COLO668 (cell line): ENCODE measurements around the gene SNX20.

Experiments
- DNase-seq: peaks from one replicate; lab custom pipeline; 2025; ENCODE audit not compliant: unreplicated experiment; lab: John Stamatoyannopoulos, UW

Gene SNX20

DNA sequence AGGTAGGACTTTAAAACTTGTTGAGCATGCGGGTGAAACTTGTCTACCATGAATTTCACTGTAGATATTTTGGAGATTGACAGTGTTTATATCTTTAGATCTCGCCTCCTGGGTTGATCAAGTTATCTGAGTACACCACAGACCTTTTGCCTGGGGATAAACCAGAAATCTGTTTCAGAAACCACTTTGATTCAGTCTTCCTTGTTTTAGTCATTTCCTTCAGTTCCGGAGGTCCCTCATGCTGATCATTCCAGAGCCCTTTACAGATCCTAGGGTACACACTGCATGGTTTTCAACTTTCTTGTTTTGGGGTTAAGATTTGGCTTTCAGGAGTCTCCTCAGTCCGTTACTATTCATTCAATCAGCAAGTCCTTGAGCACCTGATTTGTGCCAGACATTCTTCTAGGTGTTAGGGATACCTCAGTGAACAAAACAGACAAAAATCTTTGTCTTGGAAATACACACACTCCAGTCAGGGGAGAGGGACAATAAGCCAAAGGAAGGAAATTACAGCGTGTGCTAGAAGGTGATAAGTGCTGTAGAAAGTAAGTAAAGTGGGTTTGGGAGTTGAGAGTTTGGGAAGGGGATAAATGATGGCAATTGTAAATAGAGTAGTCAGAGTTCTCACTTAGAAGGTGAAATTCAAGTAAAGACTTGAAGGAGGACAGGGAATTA lies 24.5 kb upstream of the SNX20 start:
- DNase-seq: no peak

DNA sequence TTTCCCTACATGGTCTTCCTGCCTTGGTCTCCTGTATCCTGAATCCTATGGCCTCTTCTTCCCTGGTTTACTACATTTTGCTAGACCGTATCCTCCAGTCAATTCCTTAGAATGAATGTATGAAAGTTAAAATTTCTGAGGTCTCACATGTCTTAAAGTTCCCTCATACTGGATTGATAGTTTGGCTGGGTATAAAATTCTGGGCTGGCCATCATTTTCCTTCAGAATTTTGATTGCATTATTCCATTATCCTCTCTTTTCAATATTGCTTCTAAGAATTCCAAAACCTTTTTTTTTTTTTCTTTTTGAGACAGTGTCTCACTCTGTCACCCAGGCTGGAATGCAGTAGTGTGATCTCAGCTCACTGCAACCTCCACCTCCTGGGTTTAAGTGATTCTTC lies 23.1 kb upstream of the SNX20 start:
- DNase-seq: no peak

DNA sequence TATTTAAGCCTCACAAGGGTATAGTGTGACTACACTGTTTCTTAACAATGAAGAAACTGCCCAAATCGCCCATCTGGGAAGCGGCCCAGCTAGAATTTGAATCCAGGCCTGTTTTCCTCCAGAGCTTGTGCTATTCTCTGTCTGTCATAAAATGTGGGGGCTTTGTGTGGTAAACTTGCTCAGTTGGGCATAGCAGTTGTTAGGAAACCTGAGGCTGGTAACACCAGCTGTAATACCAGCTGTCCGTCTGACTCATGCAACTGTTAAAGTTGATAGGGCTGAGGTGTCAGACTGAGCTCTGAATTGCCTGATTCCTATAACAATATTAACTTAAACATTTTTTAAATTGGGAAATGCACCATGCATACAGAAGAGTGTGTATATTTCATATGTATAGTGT lies 21.6 kb upstream of the SNX20 start:
- no peak for DNase-seq

DNA sequence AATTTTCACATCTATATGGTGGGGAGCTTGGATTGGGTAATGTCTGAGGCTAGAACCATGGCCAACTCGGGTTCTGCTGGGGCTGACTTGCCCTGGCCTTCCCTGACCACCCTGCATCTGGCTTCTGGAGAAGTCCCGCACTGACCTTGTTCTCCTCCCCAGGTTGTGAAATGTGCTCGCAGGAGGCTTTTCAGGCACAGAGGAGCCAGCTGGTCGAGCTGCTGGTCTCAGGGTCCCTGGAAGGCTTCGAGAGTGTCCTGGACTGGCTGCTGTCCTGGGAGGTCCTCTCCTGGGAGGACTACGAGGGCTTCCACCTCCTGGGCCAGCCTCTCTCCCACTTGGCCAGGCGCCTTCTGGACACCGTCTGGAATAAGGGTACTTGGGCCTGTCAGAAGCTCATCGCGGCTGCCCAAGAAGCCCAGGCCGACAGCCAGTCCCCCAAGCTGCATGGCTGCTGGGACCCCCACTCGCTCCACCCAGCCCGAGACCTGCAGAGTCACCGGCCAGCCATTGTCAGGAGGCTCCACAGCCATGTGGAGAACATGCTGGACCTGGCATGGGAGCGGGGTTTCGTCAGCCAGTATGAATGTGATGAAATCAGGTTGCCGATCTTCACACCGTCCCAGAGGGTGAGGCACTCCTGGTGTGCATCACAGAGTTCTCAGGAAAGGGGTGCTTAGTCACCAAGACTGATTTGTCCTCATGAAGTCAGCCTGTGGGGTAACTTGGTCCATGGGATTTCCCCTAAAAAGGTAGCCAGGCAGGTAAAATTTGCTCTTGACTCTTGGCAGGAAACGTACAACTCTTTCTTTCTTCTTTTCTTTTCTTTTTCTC lies 18.4 kb upstream of the SNX20 start:
- DNase-seq: no peak

DNA sequence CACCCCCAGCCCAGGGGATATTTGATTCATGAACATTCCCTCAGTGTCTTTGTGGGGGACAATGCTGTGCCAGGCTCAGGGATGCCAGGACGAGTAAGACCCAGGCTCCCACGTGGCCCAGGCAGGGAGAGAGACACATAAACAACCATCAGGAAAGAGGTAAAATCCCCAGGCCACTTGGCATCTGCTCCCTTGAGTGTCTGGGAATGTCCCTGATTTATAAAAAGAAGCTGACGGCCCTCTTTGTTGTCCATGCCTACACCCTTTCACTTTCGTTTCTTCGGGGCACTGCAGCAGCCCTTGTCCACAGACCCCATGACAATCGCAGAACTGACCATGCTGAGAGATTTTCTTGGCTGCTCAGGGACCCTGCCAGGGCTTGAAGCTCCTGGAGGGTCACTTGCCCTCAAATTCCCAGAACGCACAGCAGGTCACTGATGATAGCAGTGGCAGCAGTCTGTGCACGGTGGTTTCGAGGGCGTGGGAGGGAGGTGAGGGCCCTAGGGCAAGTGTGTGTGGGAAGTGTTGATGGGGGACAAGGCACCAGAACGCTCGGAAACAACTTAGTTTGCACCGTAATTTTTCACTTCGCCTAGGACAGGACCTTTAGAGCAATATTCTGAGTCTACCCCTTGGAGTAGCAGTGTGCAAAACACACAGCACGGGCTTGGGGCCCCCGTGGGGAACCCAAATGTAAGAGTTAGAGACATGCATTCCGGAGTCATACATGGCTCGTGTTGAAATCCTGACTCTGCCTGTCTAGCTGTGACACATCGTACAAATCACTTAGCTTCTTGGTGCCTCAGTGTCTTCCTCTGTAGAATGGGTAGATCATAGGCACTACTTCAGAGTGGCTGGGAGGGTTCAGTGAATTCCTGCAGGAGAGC lies 17.0 kb upstream of the SNX20 start:
- no peak for DNase-seq

DNA sequence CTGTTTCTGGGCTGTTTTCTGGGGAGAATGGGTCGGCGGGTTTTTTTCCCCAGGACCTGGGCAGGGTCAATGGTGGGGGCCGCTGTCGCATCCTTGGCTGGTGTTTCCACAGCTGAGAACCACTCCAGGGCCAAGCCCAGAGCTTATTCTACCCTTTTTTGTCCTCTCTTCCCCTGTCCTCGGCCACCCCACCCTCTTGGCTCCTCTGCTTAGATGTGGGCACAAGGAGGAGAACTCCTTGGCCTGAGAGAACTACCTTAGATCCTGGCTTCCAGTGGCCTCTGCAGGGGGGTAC lies 16.3 kb upstream of the SNX20 start:
- no peak for DNase-seq

DNA sequence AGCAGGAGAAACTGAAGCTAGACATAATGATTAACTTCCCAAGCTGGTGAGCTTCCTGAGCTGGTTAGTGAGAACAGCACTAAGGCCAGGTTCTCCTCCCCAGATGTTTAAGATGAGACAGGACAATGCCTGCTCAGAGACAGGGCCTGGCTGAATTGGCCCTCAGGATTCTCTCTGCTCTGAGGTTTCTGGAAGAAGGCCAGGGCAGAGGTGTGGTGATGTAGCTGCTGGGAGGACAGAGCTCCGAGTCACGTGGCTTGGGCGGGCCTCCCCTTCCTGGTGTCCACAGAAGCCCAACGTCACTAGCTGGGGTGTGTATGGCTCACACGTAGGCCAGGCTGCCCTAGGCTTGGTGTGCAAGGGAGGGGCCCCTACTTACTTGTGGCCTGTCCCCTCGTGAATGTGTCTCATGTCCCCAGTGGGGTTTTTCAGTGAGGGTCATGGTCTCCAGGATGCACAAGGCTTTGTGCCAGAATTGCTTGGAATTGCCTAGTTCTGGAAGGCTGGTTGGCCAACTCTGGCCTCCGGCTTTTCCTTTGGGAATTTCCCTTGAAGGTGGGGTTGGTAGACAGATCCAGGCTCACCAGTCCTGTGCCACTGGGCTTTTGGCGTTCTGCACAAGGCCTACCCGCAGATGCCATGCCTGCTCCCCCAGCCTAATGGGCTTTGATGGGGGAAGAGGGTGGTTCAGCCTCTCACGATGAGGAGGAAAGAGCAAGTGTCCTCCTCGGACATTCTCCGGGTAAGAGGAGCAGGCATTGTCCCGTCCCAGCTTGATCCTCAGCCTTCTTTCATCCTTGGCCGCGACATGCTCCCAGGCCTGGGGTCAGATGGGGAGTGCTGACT lies 15.7 kb upstream of the SNX20 start:
- DNase-seq: peak; percentile 9

DNA sequence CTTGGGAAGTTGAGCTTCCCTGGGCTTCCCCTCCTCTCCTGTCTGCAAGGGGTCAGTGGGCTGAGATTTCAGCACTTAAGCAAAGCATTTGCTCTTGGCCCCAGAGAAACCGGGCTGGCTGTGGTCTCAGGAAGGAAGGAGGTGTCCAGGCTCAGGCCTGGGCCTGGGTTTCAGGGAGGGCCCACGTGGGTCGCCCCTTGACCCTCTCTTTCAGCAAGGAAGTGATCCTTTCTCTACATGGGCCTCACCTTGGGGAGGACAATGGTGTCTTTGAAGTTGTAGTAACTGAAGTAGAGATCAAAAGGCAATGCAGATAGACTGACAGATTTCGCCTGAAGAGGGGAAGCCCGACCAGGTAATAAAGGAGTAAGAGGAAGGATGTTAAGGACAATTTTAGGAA lies 15.0 kb upstream of the SNX20 start:
- DNase-seq: no peak

DNA sequence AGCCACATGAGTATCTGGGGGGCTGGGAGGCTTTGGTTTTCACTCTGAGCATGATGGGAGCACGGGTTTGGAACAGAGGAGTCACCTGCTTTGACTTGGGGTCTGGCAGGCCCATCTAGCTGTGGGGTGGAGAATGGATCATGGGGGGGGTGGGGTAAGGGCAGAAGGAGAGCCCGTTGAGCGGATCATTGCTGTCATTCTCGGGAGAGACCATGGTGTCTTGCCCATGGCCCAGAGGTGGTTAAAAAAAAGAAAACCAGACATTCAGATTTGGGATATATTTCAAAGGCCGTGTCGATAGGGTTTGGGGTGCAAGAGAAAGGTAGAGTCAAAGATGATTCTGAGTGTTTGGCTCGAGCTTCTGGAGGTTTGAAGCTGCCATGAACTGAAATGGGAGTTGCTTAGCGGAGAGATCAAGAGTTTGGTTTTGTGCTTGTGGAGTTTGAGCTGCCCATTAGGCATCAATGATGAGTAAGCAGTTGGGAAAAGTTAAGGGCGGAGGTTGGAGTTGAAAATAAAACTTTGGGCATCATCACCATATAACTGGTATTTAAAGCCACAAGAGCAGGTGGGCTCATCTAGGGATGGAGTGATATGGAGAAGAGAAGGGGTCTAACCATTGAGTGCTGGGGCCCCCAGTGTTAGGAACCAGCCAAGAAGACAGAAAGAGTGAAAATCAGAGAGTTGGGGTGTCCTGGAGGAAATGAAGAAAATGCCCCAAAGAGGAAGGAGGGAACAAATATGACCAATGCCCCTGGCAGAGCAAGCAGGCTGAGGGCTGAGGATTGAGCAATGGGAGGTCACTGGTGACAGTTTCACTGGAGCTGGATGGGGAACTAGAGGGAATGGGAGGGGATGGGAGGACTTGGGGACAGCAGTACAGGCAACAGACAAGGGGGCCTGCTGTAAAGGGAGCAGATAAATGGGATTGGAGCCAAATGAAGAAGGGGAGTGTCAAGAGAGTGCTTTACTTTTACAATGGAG lies 14.2 kb upstream of the SNX20 start:
- no peak for DNase-seq

DNA sequence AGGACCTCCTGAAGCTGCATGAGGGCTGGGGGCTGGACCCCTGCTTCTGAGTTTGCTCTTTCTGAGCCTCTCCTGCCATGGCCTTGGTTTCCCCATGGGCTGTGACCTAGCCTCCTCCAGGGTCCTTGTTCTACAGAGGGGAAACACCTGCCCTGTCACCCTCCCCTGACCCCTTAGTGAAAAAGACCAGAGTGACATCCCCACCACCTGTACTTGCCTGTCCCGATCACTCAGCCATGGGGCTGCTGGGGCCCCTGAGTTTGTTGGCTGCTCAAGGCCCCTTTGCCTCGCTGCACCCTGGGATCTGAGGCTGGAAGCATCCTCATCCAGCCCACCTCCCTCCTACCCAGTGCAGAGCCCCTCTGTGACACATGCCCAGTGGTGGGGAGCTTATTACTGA lies 13.1 kb upstream of the SNX20 start:
- no peak for DNase-seq

DNA sequence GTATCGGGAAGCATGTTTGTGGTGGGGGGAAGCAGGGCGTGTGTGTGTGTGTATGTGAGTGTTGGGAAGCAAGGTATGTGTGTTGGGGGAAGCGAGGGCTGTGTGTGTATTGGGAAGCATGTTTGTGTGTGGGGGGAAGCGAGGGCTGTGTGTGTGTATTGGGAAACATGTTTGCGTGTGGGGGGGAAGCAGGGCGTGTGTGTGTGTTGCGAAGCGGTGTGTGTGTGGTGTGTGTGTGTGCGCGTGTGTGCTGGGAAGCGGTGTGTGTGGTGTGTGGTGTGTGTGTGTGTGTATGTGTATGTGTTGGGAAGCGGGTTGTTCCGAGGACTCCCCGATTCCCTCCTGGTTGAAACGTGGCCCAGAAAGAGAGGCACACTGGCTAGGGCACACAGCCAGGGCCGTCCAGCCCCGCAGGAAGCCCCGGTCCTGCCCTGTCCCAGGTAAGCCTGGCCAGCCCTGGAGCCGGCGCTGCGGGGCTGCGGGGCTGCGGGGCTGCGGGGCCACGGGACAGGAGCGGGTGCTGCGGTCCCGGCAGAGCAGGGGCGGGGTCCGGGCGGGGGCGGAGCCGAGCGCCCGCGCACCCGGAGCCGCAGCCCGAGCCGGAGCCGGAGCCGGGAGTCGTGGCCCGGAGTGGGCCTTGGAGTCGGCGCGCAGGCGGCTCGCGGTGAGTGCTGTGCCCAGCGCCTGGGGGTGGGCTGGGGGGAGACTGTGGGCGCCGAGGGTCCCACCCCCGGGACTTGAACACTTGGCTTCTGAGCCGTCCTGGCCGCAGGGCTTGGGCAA lies 12.1 kb upstream of the SNX20 start, which contains the start of gene NOD2:
Gene NOD2, plus strand, starts transcription at position 608 of the 783 bp plus-strand sequence. CDS start 5,890 bp downstream, outside the sequence.
- no peak for DNase-seq

DNA sequence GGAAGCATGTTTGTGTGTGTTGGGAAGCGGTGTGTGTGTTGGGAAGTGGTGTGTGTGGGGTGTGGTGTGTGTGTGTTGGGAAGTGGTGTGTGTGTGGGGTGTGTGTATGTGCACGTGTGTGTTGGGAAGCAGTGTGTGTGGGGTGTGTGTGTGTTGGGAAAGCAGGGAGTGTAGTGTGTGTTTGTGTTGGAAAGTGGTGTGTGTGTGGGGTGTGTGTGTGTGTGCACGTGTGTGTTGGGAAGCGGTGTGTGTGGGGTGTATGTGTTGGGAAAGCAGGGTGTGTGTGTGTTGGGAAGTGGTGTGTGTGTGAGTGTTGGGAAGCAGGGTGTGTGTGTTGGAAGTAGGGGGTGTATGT lies 11.5 kb upstream of the SNX20 start:
- DNase-seq: no peak

DNA sequence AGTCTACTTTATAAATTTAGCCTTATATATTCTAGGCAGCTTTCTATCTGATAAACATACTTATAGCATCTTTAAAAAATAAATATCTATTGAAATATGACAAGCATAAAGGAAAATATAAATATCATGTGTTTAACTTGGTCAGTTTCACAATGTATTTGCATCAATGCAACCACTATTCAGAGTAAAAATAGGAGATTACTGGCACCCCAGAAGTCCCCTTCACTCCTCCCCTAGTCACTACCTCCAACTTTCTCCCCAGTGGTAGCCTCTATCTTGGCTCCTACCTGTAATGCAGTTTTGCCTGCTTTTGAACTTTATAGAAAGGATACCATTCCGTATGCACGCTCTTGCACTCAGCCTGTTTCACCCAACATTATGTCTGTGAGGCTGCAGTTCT lies 9.1 kb upstream of the SNX20 start:
- no peak for DNase-seq

DNA sequence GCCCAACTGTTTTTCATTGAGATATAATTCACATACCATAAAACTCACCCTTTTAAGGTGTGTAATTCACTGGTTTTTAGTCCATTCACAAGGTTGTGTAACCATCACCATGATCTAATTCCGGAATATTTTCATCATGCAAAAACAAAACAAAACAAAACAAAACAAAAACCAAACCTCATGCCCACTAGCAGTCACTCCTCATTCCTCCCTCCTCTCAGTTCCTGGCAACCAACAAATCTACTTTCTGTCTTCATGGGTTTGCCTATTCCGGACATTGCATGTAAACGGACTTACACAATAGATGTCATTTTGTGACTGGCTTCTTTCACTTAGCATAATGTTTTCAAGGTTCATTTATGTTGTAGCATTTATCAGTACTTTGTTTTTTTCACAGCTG lies 7.8 kb upstream of the SNX20 start:
- no peak for DNase-seq

DNA sequence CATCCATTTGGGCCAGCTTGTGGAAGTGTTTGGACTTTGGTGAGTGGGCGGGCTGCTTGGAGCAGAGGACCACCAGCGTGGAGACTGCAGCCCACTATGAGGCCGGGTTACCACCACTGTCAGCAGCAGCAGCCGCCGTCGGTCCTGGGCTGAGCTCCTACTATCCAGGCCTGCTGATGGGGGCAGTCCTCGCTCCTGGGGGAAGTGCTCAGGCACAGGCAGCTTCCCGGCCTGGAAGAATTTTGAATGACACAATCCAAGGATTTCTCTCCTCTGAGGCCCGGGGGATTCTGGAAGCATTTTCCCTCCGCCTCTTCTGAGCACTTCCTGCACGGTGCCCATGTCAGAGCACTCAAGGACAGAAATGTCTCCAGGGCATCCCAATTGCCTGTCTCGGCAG lies 7.0 kb upstream of the SNX20 start:
- DNase-seq: no peak

DNA sequence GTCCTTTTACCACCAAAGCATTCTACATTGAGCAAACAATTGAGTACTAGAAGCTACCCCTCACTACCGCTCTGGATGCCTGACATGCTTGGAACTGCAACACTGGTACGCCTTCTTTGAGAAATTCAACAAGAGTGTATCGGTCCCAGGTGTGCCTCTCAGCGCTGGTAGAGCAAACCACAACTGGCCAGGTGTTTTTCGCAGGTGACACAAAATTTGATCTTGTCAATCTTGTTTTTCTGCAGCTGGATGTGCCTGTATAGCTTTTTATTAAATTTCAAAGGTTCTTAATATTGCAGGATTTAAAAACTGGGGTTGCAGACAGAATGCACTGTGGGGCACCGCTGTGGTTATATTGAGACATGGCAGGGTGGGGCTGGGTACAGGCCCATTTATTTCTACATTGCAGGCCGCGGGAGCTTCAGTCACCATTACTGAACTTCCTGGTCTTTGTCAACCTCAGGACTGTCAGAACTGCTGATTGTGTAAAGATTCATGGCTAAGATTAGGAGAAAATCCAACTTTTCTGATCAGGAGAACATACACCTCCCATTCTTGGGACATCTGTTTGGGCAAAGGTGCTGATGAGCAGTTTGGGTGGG lies 4.5 kb upstream of the SNX20 start:
- no peak for DNase-seq

DNA sequence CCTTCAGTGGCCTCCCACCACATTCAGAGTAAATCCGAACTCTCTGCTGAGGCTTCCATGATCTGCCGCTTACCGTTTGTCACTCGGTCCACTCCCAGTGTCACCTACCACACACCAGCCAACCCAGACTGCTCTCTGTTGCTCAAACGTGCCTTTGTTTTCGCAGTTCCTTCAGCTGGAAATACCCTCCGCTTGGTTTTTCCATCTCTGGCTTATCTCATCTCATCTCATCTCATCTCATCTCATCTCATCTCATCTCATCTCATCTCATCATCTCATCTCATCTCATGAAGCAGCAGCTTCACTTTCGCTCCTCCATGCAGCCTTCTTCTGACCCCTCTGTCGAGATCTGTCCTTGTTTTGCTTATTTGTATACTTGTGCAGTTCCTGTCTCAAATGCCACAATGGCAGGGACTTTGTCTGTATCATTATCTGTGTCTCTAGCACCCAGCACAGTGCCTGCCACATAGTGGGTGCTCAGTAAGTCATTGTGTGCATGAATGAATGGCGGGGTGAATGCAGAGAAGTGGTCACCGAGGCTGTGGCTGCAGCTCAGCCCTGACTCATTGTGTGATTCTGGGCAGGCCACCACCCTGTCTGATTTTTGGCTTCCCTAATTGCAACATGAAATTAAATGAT lies 3.8 kb upstream of the SNX20 start:
- DNase-seq: no peak

DNA sequence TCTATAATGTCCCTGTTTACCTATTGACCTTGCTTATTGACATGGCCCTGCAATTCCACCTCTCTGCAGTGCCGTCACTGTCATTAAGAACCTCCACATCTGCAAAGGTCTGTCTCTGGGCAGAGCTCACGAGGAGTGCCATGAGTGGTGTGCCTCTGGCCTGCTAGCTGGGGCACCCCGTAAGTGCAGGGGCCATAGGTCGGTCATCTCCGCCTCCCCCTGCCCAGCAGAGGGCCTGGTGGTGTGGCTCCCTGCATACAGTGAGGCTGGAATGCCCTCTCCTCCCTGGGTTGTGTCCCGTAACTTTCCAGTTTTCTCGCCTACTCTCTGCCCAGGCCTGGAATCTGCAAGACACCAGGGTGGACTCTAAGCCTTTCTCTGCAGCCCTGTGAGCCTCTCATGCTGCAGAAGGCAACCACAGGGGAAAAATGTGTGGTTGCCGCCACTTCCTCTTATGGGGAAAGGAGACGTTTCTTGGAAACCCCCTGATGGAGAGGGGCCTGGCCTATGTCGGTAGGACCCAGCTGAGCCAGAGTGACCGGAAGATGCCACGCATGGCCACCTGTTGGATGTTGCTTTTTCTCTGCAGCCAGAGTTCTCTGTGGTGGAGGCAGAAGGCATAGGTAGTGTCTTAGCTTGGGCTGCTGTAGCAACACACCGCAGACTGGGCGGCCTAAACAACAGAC lies 2.7 kb upstream of the SNX20 start:
- no peak for DNase-seq
